Skin of body (tissue), 2 donors: ENCODE data around the gene PWP1. TPM values are rescaled to one million over a fixed set of nuclear protein-coding genes. Genes with fewer than 3 reads are reported as not detected.

Experiments used
- DNase-seq: peaks from one replicate; lab custom pipeline; 2025; lab: John Stamatoyannopoulos, UW
- total RNA-seq: library from RNA; depleted of rRNA; stranded (reverse); fragments of >200 nt; gene quantifications from one replicate; pipeline ENCODE4 v1.2.3, GENCODE V29; 2014

Gene PWP1
- total RNA-seq, 1 donor from 2014 or later = 33.6 TPM

GRCh38 chr12:107734139-107734538, 48.5 kb downstream of the PWP1 start:
- no peak for DNase-seq

DNA sequence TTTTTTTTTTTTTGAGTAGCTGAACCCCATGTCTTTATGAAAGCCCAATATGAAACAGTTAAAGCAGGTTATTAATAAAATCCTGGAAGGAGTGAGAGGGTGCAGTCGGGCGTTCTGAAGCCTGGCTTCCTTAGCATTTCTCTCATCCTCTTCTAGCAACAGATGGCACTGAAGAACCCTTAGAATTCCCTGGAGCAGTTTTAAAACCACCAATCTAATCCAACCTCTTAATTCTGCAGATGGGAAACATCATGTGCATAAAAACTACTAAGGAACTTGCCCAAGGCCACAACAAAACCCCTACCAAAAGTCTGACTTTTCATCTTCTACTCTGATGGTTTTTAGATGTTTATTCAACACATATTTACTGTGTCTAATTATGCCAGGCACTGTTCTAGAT, 50.2 kb downstream of the PWP1 start:
- peak; percentile 36 for DNase-seq

DNA sequence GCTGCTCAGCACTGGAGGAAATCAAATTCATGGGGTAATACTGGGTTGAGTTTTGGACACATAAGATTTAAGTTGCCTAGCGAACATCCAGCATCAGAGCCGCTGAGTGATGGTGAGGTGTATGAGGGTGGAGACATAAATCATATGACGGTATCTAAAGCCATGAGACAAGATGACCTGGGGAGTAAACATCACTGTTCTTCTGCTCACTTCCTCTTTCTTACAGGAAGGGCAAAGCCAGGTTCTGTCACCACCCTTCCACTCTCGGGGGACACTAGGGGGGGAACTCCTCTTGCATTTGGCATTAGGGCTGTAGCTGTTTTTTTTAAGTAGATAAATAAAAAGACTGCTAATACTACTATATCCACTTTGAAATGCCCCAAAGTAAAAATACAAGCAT, 51.3 kb downstream of the PWP1 start:
- no peak for DNase-seq

DNA sequence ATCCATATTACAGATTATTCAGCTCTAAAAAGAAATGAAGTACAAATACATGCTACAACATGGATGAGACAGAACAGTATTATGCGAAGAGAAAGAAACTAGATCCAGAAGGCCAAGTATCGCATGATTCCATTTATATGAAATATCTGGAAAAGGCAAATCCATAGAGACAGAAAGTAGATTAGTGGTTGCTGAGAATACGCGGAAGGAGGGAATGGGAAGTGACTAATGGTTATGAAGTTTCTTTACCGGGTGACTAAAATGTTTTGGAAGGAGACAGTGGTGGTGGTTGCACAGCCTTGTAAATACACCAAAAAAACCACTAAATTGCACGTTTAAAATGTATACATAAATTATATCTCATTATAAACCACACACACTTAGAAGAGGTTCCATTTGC, 62.9 kb downstream of the PWP1 start:
- DNase-seq = no peak

- no peak for DNase-seq
These were observed 63.5 kb downstream of the PWP1 start for GRCh38 chr12:107749083-107749482.

DNA sequence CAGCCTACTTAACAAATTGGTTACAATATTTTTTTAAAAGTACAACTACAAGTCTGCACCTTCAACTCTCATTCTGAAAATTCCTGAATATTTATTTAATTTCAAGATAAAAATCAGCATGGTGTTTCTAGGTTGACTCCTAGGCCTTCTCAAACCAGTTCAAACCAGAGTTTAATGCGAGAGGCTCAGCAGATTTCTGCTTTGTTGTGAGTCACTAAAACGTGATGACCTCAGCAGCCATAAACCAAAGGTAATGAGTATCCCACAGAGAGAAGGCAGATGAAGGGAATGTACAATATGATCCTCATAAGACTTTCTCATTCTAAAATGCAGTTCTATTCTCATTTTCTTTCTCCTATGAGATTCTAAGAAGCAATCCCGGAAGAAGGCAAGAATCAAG, 73.8 kb downstream of the PWP1 start:
- no peak for DNase-seq

GRCh38 chr12:107760207-107760808, 74.7 kb downstream of the PWP1 start:
- no peak for DNase-seq

GRCh38 chr12:107760809-107761501, 75.4 kb downstream of the PWP1 start, which contains the start of gene PRDM4:
Gene PRDM4, minus strand, starts transcription at chr12:107761137. Its CDS starts 622 bp downstream, at chr12:107760515.
- DNase-seq = peak; percentile 96

DNA sequence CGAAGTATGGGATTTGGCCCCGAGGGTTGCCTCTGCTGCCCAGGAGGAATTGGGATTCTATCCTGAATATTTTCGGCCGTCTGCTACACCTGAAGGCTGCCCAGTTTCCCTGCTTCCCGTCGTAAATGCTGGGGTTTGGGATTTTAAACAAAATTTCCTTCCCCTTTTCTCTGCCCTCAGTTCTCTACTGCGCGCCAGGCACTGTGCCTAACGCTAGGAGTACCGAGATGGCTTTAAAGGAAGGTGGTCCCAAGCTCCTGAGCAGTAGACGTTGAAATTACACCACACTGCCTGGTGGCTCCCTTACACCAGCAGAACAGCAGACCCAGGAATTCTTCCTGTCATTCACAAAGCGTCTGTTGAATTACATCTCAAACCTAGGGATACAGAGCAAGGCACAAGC, 75.9 kb downstream of the PWP1 start:
- no peak for DNase-seq

Other genes with a start within 250 kb of the PWP1 start
- 15.7 TPM for gene PRDM4, start 75.3 kb downstream of the PWP1 start, total RNA-seq
- gene ASCL4, start 88.9 kb downstream of the PWP1 start, total RNA-seq = 1.6 TPM